ENCODE results near the gene TAF4.

TAF4 gene

DNA sequence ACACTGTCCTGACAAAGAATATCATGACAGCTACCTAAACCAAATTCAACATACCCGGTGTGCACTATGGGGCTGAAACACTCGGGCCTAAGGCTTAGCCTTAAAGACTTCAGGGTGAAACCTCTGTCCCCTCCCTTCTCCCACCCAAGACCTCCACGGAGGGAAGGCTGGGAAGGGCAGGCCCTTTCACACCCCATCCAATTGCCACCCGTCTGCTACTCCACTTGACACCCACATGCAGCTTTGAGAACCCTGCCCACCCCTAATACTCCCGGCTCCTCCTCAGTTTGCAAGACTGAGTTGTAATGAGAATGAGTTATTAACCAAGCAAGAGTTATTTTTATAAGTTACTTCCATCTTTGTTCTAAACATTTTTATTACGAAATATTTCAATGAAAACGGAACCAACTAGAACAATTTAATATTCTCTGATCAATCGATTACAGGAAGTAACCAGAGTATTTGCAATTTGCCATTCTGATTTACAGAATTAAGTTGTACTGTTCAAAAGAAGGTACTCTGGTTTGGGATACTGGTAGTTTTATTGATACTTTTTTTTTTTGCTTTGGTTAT lies 3.7 kb downstream of the TAF4 start:
- no peak overlapping the region for H3K4me3 ChIP-seq (ENCODE audit: control insufficient read depth, low read depth, low read length)
- TF ChIP-seq, protein P1, sequence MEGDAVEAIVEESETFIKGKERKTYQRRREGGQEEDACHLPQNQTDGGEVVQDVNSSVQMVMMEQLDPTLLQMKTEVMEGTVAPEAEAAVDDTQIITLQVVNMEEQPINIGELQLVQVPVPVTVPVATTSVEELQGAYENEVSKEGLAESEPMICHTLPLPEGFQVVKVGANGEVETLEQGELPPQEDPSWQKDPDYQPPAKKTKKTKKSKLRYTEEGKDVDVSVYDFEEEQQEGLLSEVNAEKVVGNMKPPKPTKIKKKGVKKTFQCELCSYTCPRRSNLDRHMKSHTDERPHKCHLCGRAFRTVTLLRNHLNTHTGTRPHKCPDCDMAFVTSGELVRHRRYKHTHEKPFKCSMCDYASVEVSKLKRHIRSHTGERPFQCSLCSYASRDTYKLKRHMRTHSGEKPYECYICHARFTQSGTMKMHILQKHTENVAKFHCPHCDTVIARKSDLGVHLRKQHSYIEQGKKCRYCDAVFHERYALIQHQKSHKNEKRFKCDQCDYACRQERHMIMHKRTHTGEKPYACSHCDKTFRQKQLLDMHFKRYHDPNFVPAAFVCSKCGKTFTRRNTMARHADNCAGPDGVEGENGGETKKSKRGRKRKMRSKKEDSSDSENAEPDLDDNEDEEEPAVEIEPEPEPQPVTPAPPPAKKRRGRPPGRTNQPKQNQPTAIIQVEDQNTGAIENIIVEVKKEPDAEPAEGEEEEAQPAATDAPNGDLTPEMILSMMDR (IDR thresholded peaks at IDR 0.05; ENCODE audit: control insufficient read depth, insufficient read depth, low read depth, low read length, missing control alignments): no peak
- DNase-seq (ENCODE audit: low read depth): no peak

DNA sequence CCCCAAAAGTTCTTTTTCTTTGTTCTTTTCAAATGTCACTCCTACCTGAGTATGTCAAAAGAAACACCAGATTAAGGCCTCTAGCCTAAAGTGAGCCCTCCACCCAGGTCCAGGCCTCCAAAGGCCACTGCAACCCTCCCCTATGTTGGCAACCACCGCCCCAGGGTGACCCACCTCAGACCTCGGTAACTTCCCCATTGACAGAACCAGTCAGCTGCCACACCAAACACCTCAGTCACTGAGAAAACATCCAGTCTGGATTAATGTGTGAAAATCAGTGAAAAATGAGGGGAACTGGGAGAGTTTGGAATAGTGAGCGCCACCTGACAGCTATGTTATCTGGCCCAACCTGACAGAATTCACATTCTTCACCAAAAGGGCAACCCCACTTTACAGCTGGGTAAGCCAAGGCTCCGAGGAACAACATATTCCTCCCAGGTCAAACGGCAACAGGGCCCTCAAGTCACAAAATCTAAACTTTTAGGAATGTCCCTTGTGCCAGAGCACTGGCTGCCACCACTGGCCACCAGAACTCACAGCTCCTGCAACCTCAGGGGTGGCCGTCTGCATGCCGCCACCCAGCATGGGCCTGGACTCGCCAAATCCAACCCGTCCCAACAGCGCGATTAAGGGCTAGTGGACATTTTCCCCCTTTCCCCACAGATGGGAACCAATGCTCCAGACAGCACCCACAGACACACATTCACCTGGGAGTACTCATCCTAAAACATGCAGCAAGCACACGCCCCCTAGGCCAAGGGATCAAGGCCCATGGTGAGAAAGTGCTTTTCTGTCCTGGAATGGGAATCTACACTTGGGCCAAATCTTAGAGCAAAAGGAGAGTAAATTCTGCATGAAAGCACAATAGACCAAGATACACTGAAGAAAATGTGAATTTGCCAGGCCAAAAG lies 4.8 kb downstream of the TAF4 start:
- H3K4me3 ChIP-seq (ENCODE audit: control insufficient read depth, low read depth, low read length): no peak overlapping the region
- TF ChIP-seq, protein P1 (IDR thresholded peaks at IDR 0.05; ENCODE audit: control insufficient read depth, insufficient read depth, low read depth, low read length, missing control alignments): no peak
- no peak for DNase-seq (ENCODE audit: low read depth)

DNA sequence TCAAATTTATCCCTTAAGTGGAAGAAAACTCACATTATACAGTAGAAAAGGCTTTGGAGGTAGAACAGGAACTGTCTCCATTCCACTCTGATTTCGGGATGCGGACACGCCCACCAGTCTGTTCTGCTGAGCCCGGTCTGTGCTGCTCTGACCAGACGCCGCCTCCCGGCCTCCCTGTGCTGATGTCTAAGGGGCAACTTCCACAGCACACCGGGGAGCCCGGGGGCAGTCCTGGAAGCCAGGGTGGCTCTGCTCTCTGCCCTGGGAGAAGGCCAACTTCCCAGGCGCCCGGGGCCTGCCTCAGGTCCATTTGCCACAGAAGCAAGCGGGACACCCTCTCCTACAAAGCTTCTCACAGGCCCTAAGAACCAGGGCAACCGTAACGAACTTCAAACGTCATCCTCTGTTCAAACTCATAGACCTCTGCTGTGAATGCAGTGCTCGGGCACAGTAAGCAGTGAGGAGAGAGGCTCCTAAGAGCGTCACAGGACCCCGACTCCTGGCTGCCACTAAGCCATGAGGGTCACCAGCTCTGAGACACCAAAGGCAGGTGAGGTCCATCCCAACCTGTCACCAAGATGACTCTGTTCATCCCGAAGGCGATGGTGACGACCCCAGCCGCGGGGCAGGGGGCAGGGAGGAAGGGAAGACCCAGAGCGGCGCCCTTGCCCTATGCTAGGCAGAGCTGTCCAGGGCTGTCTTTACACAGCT lies 5.6 kb downstream of the TAF4 start:
- H3K4me3 ChIP-seq (ENCODE audit: control insufficient read depth, low read depth, low read length): no peak overlapping the region
- no peak for DNase-seq (ENCODE audit: low read depth)
- TF ChIP-seq, protein P1 (IDR thresholded peaks at IDR 0.05; ENCODE audit: control insufficient read depth, insufficient read depth, low read depth, low read length, missing control alignments): no peak

DNA sequence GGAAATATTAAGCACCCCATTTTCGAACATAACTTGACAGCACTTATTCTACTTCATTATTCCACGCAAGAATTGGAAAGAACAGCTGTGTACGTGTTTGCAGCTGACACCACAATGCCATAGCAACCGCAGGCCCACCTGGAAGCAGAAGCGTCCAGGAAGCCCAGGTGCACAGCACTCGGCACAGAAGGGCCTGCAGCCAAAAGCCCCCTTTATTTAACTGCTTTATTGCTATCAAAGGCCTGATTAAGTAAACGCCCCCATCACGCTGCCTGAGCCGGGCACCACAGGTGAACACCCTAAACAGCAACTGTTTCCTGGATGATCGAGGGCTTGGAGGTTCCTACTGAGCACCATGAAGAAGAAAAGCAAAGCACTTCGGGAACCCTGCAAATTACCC lies 6.3 kb downstream of the TAF4 start:
- TF ChIP-seq, protein P1 (IDR thresholded peaks at IDR 0.05; ENCODE audit: control insufficient read depth, insufficient read depth, low read depth, low read length, missing control alignments): no peak
- H3K4me3 ChIP-seq (ENCODE audit: control insufficient read depth, low read depth, low read length): no peak overlapping the region
- no peak for DNase-seq (ENCODE audit: low read depth)

DNA sequence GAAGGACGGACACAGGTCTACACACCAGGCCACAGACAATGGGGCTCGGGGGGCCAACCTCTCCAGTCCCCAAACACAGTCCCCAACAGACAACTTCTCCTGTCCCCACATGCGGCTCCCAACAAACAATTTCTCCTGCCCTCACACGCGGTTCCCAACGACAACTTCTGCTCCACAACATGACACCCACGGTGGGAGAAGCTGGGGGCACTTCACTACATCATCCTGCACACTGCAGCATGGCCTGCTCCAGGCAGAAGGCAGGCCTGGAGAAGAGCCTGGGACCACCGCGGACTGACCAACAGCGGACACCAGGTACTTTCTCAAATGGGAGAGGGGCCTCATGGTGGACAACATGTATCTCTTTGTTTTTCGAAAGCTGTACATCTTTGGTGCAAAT lies 6.7 kb downstream of the TAF4 start:
- TF ChIP-seq, protein P1 (IDR thresholded peaks at IDR 0.05; ENCODE audit: control insufficient read depth, insufficient read depth, low read depth, low read length, missing control alignments): no peak
- DNase-seq (ENCODE audit: low read depth): no peak
- no peak overlapping the region for H3K4me3 ChIP-seq (ENCODE audit: control insufficient read depth, low read depth, low read length)

DNA sequence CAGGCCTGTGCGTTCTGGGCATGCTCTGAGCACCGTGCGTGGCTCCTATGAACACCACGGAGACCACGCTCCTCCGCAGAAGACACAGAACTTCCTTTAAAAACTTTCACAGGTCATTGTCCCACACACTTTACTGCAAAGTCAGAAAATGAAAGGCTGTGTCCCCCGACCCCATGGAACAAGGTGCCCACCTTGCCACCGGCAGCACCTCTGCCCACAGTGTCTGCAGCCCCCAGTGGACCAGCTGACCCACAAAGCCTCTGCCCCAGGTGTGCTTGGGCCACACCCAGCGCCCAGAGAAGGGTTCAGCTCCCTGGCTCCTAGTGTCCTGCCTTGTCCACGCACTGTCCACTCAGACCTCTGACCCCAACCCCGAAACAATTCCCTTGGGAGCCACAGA lies 8.7 kb downstream of the TAF4 start:
- no peak for DNase-seq (ENCODE audit: low read depth)
- H3K4me3 ChIP-seq (ENCODE audit: control insufficient read depth, low read depth, low read length): no peak overlapping the region
- TF ChIP-seq, protein P1 (IDR thresholded peaks at IDR 0.05; ENCODE audit: control insufficient read depth, insufficient read depth, low read depth, low read length, missing control alignments): no peak

All from AG09309 (cell line).